HepG2 (cell line): ENCODE measurements around the gene TUBAL3. TPM values are rescaled to one million over a fixed set of nuclear protein-coding genes. Genes with fewer than 3 reads are reported as not detected.
A peak's percentile ranks its signal among the peaks of the same experiment; 100 is the strongest.

Source experiments
- AHR ChIP-seq: IDR thresholded peaks from 2 replicates; pipeline ENCODE4 v1.6.1; 2018; ENCODE audit warnings: missing genetic modification reagents, missing compliant biosample characterization
- CREB1 ChIP-seq, 2 experiments: fragments of 450-650 bp in 1 of 2; IDR thresholded peaks; 2 replicates each; pipeline ENCODE4 v1.6.1; 2016 to 2017; ENCODE audit warnings: control low read depth in 1 of 2, mild to moderate bottlenecking in 1 of 2, missing compliant biosample characterization in 1 of 2, missing genetic modification characterization in 1 of 2
- E2F5 ChIP-seq: sonication (generic); formaldehyde crosslinking; conservative IDR thresholded peaks from 2 replicates; pipeline ENCODE4 v1.4.0; 2020; ENCODE audit warnings: missing genetic modification reagents
- FOXA1 ChIP-seq, 2 experiments: fragments of 450-650 bp in 1 of 2; sonication (generic) in 1 of 2; formaldehyde crosslinking in 1 of 2; IDR thresholded peaks; 2 replicates each; pipeline versions ENCODE4 v1.4.0 to v1.6.1; 2016 to 2020; ENCODE audit warnings: missing genetic modification reagents in 1 of 2
- GTF3A ChIP-seq: sonication (generic); formaldehyde crosslinking; conservative IDR thresholded peaks from 2 replicates; pipeline ENCODE4 v1.4.0; 2020; ENCODE audit warnings: mild to moderate bottlenecking, missing genetic modification reagents
- HNRNPH1 ChIP-seq: fragments of 200-400 bp; formaldehyde crosslinking; optimal IDR thresholded peaks from 2 replicates; pipeline ENCODE3; 2017; ENCODE audit warnings: mild to moderate bottlenecking, low read depth, low read length
- IRF1 ChIP-seq: sonication (generic); formaldehyde crosslinking; IDR thresholded peaks from 2 replicates; pipeline ENCODE4 v1.4.0; 2020; ENCODE audit warnings: low read depth, mild to moderate bottlenecking, missing genetic modification reagents
- JUND ChIP-seq: sonication (generic); formaldehyde crosslinking; IDR thresholded peaks from 2 replicates; pipeline ENCODE4 v1.8.0; 2022; ENCODE audit warnings: mild to moderate bottlenecking, missing genetic modification reagents
- KLF11 ChIP-seq: IDR thresholded peaks from 2 replicates; pipeline ENCODE4 v1.6.1; 2016; ENCODE audit warnings: missing compliant biosample characterization
- MIXL1 ChIP-seq: IDR thresholded peaks from 2 replicates; pipeline ENCODE4 v1.6.1; 2016
- POGK ChIP-seq: sonication (generic); formaldehyde crosslinking; conservative IDR thresholded peaks from 2 replicates; pipeline ENCODE4 v1.8.0; 2022; ENCODE audit warnings: mild to moderate bottlenecking, moderate library complexity, missing genetic modification reagents
- RNF2 ChIP-seq: fragments of 450-650 bp; conservative IDR thresholded peaks from 2 replicates; pipeline ENCODE4 v1.6.1; 2016; ENCODE audit warnings: low read depth
- SIX1 ChIP-seq: sonication (generic); formaldehyde crosslinking; IDR thresholded peaks from 2 replicates; pipeline ENCODE4 v1.4.0; 2020; ENCODE audit warnings: missing genetic modification reagents, borderline replicate concordance
- SOX6 ChIP-seq, 2 experiments: fragments of 450-650 bp in 1 of 2; sonication (generic) in 1 of 2; formaldehyde crosslinking in 1 of 2; IDR thresholded peaks; 2 replicates each; pipeline versions ENCODE4 v1.4.0 to v1.6.1; 2017 to 2020; ENCODE audit warnings: antibody characterized with exemption in 1 of 2, mild to moderate bottlenecking in 1 of 2, missing genetic modification reagents in 1 of 2
- SPEN ChIP-seq: sonication (generic); formaldehyde crosslinking; IDR thresholded peaks from 2 replicates; pipeline ENCODE4 v1.5.1; 2020; ENCODE audit warnings: low read depth, mild to moderate bottlenecking, missing genetic modification reagents
- SRSF9 ChIP-seq: fragments of 200-400 bp; formaldehyde crosslinking; IDR thresholded peaks from 2 replicates; pipeline ENCODE4 v1.6.1; 2018; ENCODE audit warnings: borderline replicate concordance, mild to moderate bottlenecking, low read depth, low read length; ENCODE audit not compliant: insufficient read depth, poor library complexity, severe bottlenecking
- TBX2 ChIP-seq: sonication (generic); formaldehyde crosslinking; IDR thresholded peaks from 2 replicates; pipeline ENCODE4 v1.5.0; 2020; ENCODE audit warnings: missing genetic modification reagents, mild to moderate bottlenecking, borderline replicate concordance
- ZBTB21 ChIP-seq: sonication (generic); formaldehyde crosslinking; IDR thresholded peaks from 2 replicates; pipeline ENCODE4 v1.4.0; 2020; ENCODE audit warnings: missing genetic modification reagents
- ZFP90 ChIP-seq: sonication (generic); formaldehyde crosslinking; IDR thresholded peaks from 2 replicates; pipeline ENCODE4 v1.8.0; 2022; ENCODE audit warnings: missing genetic modification reagents, mild to moderate bottlenecking, inconsistent platforms, borderline replicate concordance
- ZFP91 ChIP-seq: sonication (generic); formaldehyde crosslinking; IDR thresholded peaks from 2 replicates; pipeline ENCODE4 v1.9.0; 2022; ENCODE audit warnings: missing genetic modification reagents, mild to moderate bottlenecking, borderline replicate concordance
- ZMAT3 ChIP-seq: sonication (generic); formaldehyde crosslinking; conservative IDR thresholded peaks from 2 replicates; pipeline ENCODE4 v1.7.0; 2021; ENCODE audit warnings: missing genetic modification reagents
- ZSCAN9 ChIP-seq: IDR thresholded peaks from 2 replicates; pipeline ENCODE4 v1.6.1; 2016; ENCODE audit warnings: borderline replicate concordance
- polyA plus RNA-seq, 8 experiments: library from polyadenylated mRNA; depleted of rRNA in 3 of 8; stranded (reverse) in 7 of 8; unstranded in 1 of 8; fragments of >200 nt; fragmentation: Illumina TruSeq in 4 of 8; extraction: Trizol in 4 of 8; gene quantifications; 2 replicates each; pipeline versions ENCODE4 v1.2.1 to v1.2.3, GENCODE V29; 2011 to 2016; ENCODE audit warnings: low read depth in 4 of 8, missing spikeins in 1 of 8, mixed read lengths in 1 of 8; ENCODE audit not compliant: insufficient read depth in 1 of 8
- total RNA-seq, 5 experiments: library from RNA; depleted of rRNA; stranded (reverse); fragments of >200 nt; fragmentation: Illumina TruSeq; extraction: Trizol; gene quantifications; 2 replicates each; pipeline ENCODE4 v1.2.3, GENCODE V29; 2016; ENCODE audit warnings: low read depth in 1 of 5

Gene TUBAL3
- total and polyA plus RNA-seq, 2 of the 13 experiments (the other 11 are each of a cell fraction or from before 2014, with no cell fraction given), result 0.07 to 0.26 TPM

- TF ChIP-seq KLF11 (CRISPR knock-in tag) (peak; percentile 97), GTF3A (no peak), SOX6 (IDR thresholded peaks at IDR 0.05) (no peak), SOX6 (CRISPR knock-in tag; IDR thresholded peaks at IDR 0.05) (peak; percentile 71), ZSCAN9 (peak; percentile 98), AHR (CRISPR knock-in tag) (peak; percentile 89), POGK (peak; percentile 76), CREB1 (IDR thresholded peaks at IDR 0.05) (no peak), CREB1 (CRISPR knock-in tag; IDR thresholded peaks at IDR 0.05) (no peak), E2F5 (CRISPR knock-in tag) (peak; percentile 64; the same call in 1 of the 2 replicates), ZFP91 (CRISPR knock-in tag) (peak; percentile 66), ZMAT3 (peak; percentile 59; the same call in 1 of the 2 replicates), TBX2 (CRISPR knock-in tag) (peak; percentile 78), RNF2 (0 out of 2 replicates have a peak, but pooled peaks have one; percentile 30), FOXA1 (IDR thresholded peaks at IDR 0.05) (no peak), FOXA1 (CRISPR knock-in tag; IDR thresholded peaks at IDR 0.05) (peak; percentile 20; the same call in 1 of the 2 replicates), JUND (no peak), ZFP90 (peak; percentile 74; the same call in 1 of the 2 replicates), SRSF9 (no peak), ZBTB21 (CRISPR knock-in tag) (no peak; the same call in 1 of the 2 replicates), MIXL1 (peak; percentile 88), IRF1 (CRISPR knock-in tag) (no peak), SPEN (peak; percentile 57; the same call in 1 of the 2 replicates), HNRNPH1 (no peak), SIX1 (CRISPR knock-in tag) (0 out of 2 replicates have a peak, but pooled peaks have one; percentile 24)
Observed at GRCh38 chr10:5446390-5446926, 41.8 kb upstream of the TUBAL3 start (continued).
